HG02759 (cell line): Measurements from ENCODE around the gene COL9A1.
"Not testable (repeated sequence)": the region's sequence is repeated elsewhere in the genome, so short reads cannot be mapped to it uniquely, and the experiment has no call there.

Source experiments
- ATAC-seq: cut with Tn5 transposase; IDR thresholded peaks from one replicate; pipeline ENCODE4 v1.9.1; 2021; ENCODE audit warnings: mild to moderate bottlenecking, moderate library complexity; ENCODE audit not compliant: unreplicated experiment

The COL9A1 gene

DNA sequence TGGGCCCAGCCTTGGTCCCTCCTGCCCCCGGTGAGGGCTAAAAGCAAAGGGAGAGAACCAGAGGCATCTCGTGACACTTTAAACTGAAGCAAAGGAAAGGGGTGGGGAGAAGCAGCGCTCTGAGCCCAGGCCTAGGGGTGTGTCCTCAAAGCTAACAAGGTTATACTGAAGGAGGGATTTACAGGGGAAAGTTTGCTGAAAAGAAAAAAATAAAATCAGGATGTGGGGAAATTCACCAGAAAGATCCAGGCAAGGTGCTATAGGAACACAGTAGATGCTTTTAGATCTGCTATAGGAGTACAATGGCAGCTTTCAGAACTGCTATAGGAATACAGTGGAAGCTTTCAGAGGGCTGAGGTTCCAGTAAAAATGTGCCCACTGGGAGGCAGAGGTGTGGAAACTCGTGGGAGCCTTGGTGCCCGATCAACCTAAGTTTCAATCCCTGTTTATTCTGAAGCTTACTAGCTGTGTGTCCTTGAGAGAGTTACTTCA lies at the start of gene COL9A1:
COL9A1 (minus strand) TSS at position 51 of the 492 bp plus-strand sequence. CDS start 160 bp downstream, outside the sequence.
- ATAC-seq: no peak

DNA sequence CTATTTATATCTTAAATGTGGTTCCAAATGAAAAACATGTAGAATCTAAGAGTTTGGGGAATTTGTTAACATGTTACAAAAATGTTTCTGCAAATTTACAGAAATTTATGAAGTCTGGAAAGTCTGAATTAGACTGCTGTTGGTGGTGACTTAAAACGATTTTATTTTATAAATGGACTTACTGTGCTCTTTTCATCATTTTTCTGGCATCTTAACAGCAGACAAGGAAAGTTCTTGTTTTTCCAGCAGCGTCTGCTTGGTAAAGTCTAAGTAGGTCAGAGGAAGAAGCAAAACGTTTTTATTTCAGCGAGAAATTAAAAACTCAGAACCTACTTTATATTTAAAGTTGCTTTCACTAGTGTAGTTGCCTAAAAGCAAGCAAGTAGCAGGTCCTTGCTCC lies 48.6 kb upstream of the COL9A1 start:
- ATAC-seq: no peak

DNA sequence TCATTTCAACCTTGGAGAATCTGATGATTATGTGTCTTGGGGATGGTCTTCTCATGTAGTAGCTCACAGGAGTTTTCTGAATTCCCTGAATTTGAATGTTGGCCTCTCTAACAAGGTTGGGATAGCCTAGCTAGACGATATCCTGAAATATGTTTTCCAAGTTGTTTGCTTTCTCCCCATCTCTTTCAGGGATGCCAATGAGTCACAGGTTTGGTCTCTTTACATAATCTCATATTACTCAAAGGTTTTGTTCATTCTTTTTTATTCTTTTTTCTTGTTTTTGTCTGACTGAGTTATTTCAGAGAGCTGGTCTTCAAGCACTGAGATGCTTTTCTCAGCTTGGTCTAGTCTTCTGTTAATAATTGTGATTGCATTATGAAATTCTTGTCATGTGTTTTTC lies 42.7 kb upstream of the COL9A1 start:
- no peak for ATAC-seq

DNA sequence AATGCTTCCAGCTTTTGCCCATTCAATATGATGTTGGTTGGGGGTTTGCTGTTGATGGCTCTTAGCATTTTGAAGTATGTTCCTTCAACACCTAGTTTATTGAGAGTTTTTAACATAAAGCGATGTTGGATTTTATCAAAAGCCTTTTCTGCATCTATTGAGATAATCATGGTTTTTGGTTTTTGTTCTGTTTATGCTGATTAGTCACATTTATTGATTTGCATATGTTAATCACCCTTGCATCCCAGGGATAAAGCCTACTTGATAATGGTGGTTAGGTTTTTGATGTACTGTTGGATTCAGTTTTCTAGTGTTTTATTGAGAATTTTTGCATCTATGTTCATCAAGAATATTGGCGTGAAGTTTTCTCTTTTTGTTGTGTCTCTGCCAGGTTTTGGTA lies 40.4 kb upstream of the COL9A1 start:
- no peak for ATAC-seq

DNA sequence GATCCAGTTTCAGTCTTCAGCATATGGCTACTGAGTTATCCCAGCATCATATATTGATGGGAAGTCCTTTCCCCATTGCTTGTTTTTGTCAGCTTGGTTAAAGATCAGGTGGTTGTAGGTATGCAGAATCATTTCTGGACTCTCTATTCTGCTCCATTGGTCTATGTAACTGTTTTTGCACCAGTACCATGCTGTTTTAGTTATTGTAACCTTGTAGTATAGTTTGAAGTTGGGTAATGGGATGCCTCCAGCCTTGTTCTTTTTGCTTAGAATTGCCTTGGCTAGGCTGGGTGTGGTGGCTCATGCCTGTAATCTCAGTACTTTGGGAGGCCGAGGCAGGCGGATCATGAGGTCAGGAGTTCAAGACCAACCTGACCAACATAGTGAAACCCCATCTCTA lies 36.9 kb upstream of the COL9A1 start:
- not testable (repeated sequence) for ATAC-seq

DNA sequence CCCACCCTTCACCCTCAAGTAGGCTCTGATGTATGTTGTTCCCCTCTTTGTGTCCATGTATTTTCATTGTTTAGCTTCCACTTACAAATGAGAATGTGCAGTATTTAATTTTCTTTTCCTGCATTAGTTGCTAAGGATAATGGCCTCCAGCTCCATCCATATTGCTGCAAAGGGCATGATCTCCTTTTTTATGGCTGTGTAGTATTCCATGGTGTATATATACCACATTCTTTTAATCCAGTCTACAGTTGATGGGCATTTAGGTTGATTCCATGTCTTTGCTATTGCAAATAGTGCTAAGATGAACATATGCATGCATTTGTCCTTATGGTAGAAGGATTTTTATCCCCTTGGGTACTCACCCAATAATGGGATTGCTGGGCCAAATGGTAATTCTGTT lies 35.9 kb upstream of the COL9A1 start:
- no peak for ATAC-seq

DNA sequence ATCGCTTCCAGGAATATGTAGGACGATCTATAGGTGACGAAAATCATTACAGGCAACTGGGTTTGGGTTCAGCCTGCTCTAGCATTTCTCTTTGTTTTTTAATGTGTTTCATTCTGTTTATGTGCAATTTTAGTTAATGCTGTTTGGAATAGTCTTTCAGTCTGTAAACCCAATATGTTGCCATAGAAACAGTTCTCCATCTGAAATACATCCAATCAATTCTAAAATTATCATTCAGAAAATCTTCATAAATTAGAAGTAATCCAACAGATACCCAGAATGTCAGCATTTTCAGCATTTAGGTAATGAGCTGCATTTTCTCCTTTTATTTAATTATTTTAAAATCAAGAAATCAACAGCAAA lies 34.8 kb upstream of the COL9A1 start:
- ATAC-seq: no peak

DNA sequence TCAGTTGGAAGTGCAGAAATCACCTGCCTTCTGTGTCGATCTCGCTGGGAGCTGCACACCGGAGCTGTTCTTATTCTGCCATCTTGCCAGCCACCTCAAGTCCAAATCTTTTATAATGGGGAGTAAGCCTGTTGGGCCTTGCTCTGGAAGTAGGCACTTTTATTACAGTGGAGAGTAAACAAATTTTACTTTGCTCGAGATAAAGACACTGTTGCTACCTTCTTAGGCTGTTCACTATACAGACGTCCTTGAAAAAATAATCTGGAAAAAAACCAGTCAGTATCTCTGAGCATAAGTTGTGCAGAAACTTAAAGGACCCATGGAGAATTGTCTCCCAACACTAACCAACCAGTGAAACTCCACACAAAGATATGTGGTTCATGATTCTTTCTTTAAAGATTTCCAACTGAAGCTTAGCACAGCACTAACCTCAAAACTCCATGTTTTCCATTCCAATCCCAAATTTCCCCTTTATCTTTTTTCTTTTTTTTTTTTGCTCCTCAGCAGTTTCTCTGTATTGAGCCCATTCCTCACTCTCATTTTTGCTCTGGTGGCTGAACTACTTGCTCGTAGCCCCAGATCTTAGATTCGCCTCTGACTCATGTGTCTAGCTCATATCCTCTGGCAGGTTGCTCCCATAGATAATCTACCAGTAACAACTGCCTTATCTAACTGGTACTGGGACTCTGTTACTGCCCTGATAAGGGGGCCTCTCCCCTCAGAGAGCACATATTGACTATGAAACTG lies 34.3 kb upstream of the COL9A1 start:
- ATAC-seq: no peak

DNA sequence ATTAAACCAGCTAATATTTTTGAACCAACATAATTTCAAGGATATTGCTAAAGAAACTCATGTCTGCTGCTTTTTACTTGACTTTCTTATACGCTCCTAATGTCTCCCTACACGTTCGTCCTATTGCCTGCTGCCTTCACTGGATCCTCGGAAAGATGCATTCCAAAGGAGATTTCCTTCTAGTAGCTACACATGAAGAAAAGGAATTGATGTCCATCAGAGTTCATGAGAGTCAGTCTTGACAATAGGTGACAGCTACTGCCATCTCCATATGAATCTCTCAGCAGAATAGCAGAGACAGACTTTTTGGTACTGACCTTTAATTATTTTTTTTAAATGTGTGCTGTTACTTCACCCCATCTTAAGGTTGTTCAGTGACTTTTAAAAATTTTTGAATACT lies 24.2 kb upstream of the COL9A1 start:
- ATAC-seq: no peak

DNA sequence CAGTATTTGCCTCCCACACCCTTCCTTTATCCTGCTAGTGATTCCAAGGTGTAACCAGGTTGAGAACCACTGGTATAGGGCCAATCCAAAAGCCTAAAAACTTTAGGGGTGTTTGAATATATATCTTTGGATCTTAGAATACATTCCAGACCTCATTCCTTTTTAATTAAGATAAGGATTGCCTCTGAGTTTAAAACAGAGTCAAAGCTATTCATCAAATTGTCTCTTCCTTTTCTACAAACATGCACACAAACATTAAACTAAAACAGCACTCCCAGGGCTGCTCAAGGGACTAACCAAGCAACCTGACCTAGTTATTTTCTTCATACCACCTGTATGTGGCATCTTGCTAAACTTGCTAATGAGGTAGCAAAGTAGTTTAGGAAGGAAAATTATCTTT lies 22.1 kb upstream of the COL9A1 start:
- ATAC-seq: no peak

DNA sequence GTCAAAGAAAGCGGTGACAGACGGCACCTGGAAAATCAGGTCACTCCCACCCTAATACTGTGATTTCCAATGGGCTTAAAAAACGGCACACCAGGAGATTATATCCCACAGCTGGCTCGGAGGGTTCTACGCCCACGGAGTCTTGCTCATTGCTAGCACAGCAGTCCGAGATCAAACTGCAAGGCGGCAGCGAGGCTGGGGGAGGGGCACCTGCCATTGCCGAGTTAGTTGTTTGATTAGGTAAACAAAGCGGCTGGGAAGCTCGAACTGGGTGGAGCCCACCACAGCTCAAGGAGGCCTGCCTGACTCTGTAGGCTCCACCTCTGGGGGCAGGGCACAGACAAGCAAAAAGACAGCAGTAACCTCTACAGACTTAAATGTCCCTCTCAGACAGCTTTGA lies 14.9 kb upstream of the COL9A1 start:
- not testable (repeated sequence) for ATAC-seq

DNA sequence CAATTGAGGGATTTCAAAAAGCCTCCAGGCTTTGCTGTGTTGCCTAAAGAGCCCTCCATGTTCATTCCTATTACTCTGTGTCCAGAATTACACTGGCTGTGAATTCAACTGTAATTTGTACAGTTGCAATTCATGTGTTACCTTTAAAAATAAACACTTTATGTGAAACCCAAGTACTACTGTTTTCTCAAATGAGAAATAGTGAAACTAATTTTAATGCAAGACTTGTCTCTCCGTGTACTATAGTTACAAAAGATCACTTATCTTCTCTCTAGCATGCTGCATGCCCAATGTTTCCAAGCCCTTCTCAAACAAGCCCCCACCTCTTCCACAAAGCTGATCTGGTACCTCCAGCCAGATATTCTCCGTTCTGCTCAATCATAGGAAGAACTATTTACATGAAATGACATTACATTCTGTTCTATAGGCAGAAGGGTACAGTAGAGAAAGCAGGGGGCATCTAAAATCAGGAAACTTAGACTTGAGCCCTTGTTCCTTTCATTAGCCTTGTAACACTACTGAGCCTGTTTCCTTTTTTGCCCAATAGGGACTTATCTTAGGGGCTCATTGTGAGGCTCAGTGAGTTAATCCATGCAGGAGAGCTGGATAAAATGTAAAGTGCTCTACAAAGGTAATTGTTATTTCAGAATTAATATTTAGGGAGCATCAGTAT lies 12.3 kb upstream of the COL9A1 start:
- ATAC-seq: peak; percentile 51

DNA sequence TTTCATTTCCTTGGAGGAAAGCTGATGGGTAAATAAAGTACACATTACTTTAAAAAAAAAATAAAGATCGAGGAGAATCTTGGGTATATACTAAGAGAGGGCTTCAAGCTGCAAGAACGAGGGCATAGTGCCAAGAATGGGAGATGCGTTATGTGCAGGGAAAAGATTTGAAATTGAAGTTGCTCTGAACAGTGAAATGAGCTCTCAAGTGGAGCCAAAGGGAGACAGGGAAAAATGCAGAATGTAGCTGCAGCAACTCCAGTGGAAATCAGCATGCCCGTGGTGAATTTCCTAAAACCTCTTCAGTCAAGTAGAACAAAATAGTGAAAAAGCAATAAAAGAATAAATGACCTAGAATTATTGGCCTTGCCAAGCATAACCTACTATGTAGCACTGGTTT lies 11.4 kb upstream of the COL9A1 start:
- no peak for ATAC-seq

DNA sequence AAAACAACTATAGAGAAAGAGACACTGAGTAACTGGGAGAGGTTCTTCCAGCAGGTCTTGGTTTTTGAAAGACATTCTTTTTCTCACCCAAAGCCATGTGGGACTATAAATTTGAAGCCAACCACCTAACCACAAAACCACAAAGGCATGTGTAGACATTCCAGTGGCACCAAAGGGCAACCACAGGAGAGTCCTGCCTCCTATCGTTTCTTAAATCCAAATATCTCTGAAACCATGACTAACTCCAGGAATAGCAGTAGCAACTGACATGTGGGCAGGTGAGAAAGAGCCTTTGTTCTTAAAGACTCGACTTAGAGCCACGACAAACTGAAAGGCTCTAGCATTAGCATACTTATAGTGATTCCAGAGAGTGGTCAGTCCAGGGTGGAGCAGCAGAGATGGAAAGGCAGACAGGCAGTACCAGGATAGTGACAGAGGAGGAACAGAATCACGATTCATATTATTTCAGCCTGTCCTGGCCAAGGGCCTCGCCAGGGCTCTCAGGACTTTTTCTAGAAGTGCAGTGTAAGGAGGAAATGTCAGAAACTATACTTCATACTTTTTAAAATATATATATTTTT lies 9.4 kb upstream of the COL9A1 start:
- no peak for ATAC-seq

DNA sequence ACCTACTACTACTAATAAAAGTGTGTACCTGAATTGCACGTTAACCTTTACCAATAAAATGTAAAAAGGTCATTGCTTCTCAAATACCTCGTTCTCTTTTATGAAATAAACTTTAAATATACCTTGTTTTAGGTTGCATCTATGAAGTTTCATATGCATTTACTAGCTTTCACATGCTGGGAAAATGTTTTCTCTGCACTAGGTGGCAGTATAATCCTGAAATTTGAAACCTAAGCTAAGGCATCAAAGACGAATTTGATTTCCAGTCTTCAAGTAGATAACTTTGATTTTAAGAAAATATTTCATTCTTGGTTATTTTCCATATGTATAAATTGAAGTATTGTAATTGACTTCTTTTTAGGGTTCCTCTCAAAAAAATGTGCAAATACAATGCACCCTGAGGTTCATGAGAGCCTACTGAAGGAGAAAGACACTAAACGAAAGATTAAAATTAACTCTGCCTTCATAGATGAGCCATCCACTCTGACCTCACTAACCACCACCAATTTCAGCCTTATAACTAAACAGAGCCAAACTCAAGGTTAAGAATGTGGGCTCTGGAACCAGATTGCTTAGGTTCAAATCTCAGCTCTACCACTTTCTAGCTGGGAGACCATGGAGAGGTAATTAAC lies 7.3 kb upstream of the COL9A1 start:
- no peak for ATAC-seq

DNA sequence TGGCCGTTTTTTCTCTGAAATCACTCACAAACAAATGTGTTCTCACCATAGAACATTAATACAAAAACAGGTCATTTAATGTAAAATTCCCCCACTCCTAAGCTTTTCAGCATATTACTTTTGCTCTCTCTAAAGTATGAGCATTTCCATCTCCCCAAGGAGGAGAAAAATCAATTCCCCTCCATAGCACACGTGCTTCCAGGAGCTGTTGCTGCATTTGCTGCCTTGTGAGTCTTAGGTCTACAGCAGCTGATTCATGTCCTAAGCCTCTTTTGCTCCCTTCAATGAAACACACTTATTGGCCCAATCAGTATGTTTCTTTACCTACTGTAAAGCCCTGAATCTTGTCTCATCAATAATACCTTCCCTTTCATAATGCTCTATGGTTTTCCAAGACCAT lies 6.4 kb upstream of the COL9A1 start:
- no peak for ATAC-seq

DNA sequence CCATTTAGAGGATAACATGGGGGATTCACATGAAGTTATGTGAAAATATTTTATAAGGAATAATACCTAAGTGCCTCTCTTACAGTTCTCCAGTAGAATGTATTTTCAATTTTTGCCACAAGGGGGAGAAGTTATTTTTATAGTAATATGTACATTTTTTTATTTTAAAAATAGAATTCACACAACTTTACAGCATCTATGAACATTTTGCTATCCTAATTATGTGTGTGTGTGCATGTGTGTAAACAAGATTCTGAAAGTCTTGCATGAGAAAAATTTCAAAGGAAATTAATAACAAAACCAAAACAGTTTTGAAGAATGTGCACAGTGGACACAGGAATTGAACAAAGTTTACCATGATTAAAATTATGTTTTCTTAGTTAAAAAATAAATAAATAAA lies 5.3 kb upstream of the COL9A1 start:
- not testable (repeated sequence) for ATAC-seq

DNA sequence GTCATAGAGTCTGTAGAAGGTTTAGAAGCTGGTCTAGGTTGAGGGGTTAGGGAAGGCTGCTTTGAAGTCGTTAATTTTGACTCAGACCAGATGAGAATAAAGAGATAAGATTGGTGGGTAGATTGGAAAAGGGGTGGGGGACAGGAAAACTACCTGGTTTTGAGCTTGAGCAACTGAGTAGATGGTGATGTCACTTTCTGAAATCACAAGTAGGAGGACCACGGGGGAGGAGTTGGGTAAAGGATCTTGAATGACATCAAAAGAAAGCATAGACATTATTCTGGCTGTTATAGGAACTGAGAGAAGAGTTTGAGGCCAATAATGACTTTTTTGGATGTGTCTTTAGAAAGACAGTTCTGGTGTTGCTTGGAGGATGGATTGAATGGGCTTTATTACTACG lies 4.1 kb upstream of the COL9A1 start:
- ATAC-seq: no peak

DNA sequence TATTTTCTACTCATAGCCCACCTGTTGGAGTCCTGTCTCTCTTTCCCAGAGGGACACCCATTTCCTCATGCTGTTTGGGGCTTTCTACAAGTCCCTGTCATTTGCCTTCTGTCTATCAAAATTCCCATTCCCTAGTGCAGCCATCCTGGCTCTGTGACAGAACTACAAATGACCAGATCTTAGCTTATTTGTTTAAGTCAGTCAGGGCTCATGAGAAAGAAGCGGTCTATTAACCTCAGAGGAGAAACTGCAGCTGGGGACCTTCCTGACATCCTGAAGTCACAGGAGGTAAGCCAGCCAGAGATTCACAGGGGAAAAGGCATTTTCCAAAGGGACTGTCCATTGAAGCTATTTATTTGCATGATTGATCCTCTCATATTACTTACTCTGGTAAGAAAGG lies 1.7 kb upstream of the COL9A1 start:
- ATAC-seq: no peak

DNA sequence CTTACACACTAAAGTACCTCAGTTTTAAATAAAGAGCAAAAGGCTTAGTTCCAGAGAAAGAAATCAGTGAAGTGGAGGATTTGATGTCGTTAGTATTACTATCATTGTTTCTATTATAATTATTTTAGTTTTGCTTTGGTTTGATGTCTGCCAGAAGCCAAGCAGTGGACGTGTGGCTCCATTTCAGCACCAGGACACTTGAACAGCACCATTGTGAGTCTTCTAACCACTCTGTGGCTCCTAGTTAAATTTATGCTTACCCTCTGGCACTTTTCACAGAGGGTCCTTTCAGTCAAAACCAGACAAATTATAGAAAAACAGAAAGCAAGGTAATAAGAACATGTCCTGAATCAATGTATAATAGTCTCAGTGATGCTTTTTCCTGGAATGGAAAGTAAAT lies 3.4 kb downstream of the COL9A1 start:
- ATAC-seq: no peak

DNA sequence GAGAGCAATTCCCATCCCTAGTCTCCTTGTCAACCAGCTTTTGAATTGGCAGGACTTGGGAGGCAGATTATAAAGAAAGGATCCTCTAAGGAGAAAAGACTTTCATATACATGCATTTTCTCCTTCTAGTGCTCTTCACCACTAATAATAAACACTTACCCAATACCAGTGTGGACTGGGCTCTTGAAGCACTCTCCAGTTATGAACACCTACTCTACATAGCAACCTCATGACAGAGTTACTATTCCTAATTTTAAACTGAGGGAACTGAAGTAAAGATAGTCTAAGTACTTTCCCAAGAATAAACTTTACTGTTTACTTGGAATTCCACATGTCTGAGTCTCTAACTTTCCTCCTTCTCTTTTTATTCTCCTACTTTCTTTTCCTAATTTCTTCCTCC lies 4.8 kb downstream of the COL9A1 start:
- no peak for ATAC-seq

DNA sequence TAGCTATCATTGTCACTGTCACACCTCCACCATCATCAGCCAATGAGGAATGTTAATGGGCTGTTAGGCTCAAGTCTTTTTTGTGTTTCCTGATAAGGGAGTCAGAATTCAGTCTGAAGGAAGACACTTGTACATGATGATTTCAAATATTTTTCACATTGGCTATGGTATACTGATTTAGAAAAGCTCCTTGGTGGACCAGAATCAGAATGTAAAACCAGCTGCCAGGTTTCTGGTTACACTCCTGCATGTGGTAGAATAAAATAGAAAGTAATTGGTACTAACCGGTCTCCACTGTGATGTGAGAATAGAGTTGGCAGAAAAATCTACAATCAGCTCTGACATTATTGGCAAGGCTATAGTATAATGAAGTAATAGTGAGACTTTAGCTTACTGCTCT lies 10.7 kb downstream of the COL9A1 start:
- ATAC-seq: no peak
